Inflammatory macrophage treated with lipopolysaccharide for 4 hours (primary cell): Measurements from ENCODE around the gene SPINT4.

ENCODE experiments used
- DNase-seq: peaks from one replicate; pipeline ENCODE4 v3.0.0-alpha.2; 2020

SPINT4 gene

DNA sequence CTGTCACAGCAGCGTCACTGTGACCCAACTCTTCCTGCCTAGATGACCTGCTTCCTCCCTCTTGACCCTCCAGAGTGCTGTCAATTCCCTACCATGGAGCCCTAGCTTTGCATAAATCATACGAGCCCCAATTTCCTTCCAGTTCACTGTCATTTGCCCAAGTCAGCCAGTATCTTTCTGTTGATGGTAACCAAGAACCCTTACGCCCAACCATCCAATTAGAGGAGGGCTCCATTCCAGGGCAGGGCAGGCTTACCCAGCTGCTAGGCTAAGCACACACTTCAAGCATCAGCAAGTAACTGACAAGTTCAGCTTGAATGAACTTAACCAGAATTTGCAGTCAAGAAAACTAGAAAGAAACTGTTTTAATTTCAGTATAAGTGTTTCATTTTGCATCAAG lies 43.8 kb downstream of the SPINT4 start:
- peak; percentile 26 for DNase-seq

DNA sequence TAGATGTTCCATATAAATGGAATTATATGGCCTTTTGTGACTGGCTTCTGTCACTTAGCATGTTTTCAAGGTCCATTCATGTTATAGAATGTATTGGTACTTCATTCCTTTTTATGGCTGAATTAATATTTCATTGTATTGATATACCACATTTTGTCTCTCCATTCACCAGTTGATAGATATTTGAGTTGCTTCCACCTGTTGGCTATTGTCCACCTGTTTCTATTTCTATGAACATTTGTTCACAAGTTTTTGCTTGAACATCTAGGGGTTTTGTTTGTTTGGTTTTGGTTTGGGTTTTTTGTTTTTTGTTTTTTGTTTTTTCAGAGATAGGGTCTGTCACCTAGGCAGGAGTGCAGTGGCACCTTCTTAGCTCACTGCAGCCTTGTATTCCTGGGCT lies 46.3 kb downstream of the SPINT4 start:
- no peak for DNase-seq

DNA sequence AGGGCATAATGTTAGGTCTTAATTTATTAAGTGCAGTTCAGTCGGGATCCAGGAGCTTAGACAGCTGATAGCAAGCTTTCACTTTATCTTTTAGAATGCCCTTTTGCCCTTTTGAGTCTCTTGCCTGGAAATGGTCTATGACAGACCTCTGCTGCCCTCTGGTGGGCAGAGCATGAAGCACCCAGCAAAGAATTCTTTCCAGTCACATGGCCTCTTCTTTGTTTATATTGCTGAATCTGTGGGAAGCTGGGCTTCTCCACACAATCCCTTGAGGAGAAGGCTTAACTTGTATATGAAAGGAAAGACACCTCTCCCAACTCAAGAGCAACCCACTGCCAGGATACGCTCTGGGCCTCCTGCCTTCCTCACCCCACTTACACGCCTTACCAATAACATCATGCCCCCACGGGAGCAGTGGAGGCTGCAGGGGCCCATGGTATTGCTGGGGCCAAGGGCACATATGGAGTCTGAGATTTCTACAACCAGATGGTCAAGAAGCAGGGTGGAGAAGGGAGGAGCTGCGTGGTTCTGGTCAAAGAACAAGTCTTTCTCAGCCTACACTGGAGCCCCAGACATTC lies 49.1 kb downstream of the SPINT4 start:
- DNase-seq, result peak; percentile 81

- DNase-seq, result no peak
Measured at GRCh38 chr20:45772693-45773092, 50.5 kb downstream of the SPINT4 start.

DNA sequence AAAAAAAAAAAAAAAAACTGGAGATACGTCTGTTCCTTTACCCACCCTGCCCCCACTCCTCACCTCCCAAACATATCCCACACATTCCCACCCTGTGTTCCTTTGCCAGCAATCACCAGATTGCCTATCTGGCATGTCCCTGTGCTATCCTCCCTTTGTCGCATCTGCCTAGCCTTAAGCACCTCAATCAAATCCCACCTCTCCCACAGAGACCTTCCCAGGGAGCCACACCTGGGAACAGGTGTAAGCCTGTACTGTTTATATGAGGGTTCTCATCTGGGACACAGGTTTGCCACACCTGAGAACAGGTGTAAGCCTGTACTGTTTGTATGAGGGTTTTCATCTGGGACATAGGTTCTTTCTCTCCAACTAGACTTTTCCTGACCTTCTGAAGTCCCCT lies 52.8 kb downstream of the SPINT4 start:
- DNase-seq, result no peak

- DNase-seq, result no peak
Measured at GRCh38 chr20:45775411-45775810, 53.3 kb downstream of the SPINT4 start.
